VCaP (cell line): ENCODE measurements around the gene P4HB.
A peak's percentile ranks its signal among the peaks of the same experiment; 100 is the strongest.

Experiments used
- H3K27ac ChIP-seq: fragments of 450-650 bp; 2 replicates; pipeline ENCODE4 v1.5.1; 2017
- TF ChIP-seq, protein P1 (sequence below): fragments of 450-650 bp; conservative IDR thresholded peaks from 2 replicates; pipeline ENCODE4 v1.5.1; 2017; ENCODE audit warnings: mild to moderate bottlenecking, moderate library complexity

P4HB gene

DNA sequence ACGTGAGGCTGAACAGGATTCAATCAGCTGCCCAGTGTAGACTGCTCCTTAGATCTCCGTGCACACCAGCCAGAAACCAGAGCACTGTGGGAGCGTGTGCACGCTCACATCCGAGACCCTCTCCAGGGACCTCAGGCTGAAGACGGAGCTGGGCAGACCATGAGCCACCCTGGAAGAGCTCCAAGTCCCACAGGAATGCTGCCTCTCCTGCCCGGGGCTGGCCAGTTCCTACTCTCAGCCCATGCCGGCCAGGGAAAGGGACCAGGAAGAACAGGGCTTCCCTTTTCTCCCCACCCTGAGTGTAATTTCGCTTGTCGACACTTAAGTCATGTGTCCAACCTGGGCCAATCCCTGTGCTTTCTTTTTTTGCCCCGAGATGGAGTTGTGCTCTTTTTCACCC lies 24.2 kb upstream of the P4HB start:
- H3K27ac ChIP-seq: no peak overlapping the region
- TF ChIP-seq, protein P1, sequence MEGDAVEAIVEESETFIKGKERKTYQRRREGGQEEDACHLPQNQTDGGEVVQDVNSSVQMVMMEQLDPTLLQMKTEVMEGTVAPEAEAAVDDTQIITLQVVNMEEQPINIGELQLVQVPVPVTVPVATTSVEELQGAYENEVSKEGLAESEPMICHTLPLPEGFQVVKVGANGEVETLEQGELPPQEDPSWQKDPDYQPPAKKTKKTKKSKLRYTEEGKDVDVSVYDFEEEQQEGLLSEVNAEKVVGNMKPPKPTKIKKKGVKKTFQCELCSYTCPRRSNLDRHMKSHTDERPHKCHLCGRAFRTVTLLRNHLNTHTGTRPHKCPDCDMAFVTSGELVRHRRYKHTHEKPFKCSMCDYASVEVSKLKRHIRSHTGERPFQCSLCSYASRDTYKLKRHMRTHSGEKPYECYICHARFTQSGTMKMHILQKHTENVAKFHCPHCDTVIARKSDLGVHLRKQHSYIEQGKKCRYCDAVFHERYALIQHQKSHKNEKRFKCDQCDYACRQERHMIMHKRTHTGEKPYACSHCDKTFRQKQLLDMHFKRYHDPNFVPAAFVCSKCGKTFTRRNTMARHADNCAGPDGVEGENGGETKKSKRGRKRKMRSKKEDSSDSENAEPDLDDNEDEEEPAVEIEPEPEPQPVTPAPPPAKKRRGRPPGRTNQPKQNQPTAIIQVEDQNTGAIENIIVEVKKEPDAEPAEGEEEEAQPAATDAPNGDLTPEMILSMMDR: no peak

GRCh38 chr17:81879121-81879520 lies 18.8 kb upstream of the P4HB start:
- TF ChIP-seq, protein P1: no peak
- no peak overlapping the region for H3K27ac ChIP-seq

DNA sequence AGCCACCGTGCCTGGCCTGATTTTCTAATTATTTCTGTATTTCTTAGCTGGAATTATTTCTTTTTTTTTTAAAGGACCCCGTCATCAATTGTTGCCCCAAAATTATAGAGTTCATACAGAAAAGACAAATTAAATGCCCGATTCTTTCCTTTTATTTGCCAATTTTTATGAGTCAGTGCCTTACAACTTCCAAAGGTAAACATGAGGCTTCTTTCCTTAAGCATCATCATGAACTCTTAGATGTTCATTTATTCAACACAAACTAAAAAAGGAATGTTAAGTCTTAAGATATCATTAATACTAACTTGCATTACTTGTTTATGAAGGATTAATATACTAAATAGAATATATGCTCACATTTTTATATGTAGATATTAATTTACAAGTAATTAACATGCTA lies 18.0 kb upstream of the P4HB start:
- TF ChIP-seq, protein P1: no peak
- H3K27ac ChIP-seq: no peak overlapping the region

DNA sequence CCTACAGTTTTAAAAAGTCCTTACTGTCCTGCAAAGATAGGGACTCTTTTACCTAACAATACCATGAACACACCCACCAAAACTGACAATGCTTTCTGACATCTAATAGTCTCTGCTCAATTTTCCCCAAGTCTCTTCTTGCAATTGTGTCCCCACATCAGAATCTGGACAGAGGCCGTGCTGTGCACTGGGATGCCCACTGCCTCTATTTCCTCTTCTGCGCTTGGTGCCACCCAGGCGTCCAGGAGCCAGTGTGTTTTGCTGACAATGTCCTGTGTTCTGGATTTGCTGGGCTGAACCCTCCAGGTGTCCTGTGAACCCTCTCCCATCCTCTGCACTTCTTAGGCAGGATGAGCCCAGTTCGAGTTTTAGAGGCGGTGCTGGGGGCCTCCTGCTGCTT lies 17.2 kb upstream of the P4HB start:
- TF ChIP-seq, protein P1: no peak
- H3K27ac ChIP-seq: no peak overlapping the region

- TF ChIP-seq, protein P1: peak; percentile 39
Measured at GRCh38 chr17:81871387-81872230, 11.3 kb upstream of the P4HB start.

GRCh38 chr17:81870981-81871386 lies 10.6 kb upstream of the P4HB start, which contains the start of gene ARHGDIA:
TSS of gene ARHGDIA (minus strand) at chr17:81871337. CDS start at chr17:81869930, 1,407 bp downstream.
- TF ChIP-seq, protein P1: no peak

More at GRCh38 chr17:81871387-81872230, 11.3 kb upstream of the P4HB start:
- H3K27ac ChIP-seq: peak overlapping the region; percentile 100

GRCh38 chr17:81870131-81870980 lies 10.0 kb upstream of the P4HB start:
- TF ChIP-seq, protein P1: no peak
- peak overlapping the region; percentile 100 for H3K27ac ChIP-seq

More at GRCh38 chr17:81870981-81871386, 10.6 kb upstream of the P4HB start, which contains the start of gene ARHGDIA:
- H3K27ac ChIP-seq: peak within 1 kb of the TSS; percentile 100
